Body of pancreas (tissue), 4 donors: ENCODE results near the gene ITPK1. TPM values are rescaled to one million over a fixed set of nuclear protein-coding genes. Genes with fewer than 3 reads are reported as not detected.

ENCODE experiments used
- ATAC-seq: fragments of 150-250 bp; one replicate; pipeline ENCODE4 v1.9.1; 2016
- DNase-seq, 4 donors: peaks; one replicate each; pipeline ENCODE4 v3.0.0-alpha.2; 2019
- H3K27ac ChIP-seq, 4 donors: fragments of 200-600 bp; sonication (generic); 1 replicate in 3 of 4; 2 replicates in 1 of 4; pipeline versions ENCODE4 v1.5.1 to v1.6.1; 2016 to 2019; ENCODE audit warnings: mild to moderate bottlenecking in 1 of 4, mixed read lengths in 1 of 4, moderate library complexity in 1 of 4
- H3K27me3 ChIP-seq, 2 donors: fragments of 200-600 bp; sonication (generic); one replicate each; pipeline ENCODE4 v1.6.0; 2016; ENCODE audit warnings: mild to moderate bottlenecking in 1 of 2
- H3K36me3 ChIP-seq, 2 donors: fragments of 200-600 bp; sonication (generic); replicated peaks in 1 of 2; 2 replicates each; pipeline ENCODE4 v1.5.1; 2016; ENCODE audit warnings: low read depth in 2 of 2; ENCODE audit not compliant: insufficient read depth in 1 of 2
- H3K4me1 ChIP-seq: fragments of 200-600 bp; sonication (generic); one replicate; pipeline ENCODE4 v1.6.0; 2016
- H3K4me3 ChIP-seq, 2 donors: fragments of 200-600 bp; sonication (generic); 1 replicate in 1 of 2; 2 replicates in 1 of 2; pipeline ENCODE4 v1.5.1; 2016 to 2019
- H3K9me3 ChIP-seq, 3 donors: fragments of 200-600 bp; sonication (generic); 1 replicate in 2 of 3; 2 replicates in 1 of 3; pipeline ENCODE4 v1.5.1; 2016
- CTCF ChIP-seq, 7 experiments: fragments of 450-650 bp in 4 of 7; fragments of 200-600 bp in 3 of 7; sonication (generic) in 3 of 7; IDR thresholded peaks; one replicate each; pipeline ENCODE4 v1.5.1; 2016 to 2019; ENCODE audit warnings: antibody characterized with exemption in 7 of 7
- POLR2A ChIP-seq, 3 donors: fragments of 450-650 bp; IDR thresholded peaks; one replicate each; pipeline ENCODE4 v1.6.1; 2016; ENCODE audit warnings: antibody characterized with exemption in 3 of 3, mild to moderate bottlenecking in 2 of 3
- WGBS, 2 donors: methylation state at CpG; one replicate each; pipeline ENCODE4 v1.1.5; 2017; 5-methylcytosine and 5-hydroxymethylcytosine counted together
- intact Hi-C: fragments of 100-400 bp; cut with DNase I; formaldehyde crosslinking; loops from one replicate; pipeline ENCODE4 v1.15.1; 2023
- total RNA-seq, 2 donors: library from RNA; depleted of rRNA; stranded (reverse); fragments of >200 nt; gene quantifications; one replicate each; pipeline ENCODE4 v1.1.0, GENCODE V29; 2016

Gene ITPK1
- total RNA-seq, 2 donors from 2014 or later: 30.1 to 32.6 TPM

- intact Hi-C loops: no loop called here
- H3K27ac ChIP-seq: no peak overlapping the region
Measured at GRCh38 chr14:92994942-92995341, 120.8 kb downstream of the ITPK1 start.

GRCh38 chr14:92994131-92994676 lies 121.5 kb downstream of the ITPK1 start:
- intact Hi-C loops: no loop called here
- Histone ChIP-seq H3K36me3 (no peaks in the 10 kb centered on the region), H3K4me1 (peaks cover 17% of the 10 kb centered on the region), H3K27ac (peak overlapping the region in 1 of 4 donors; percentile 46), H3K27me3 (no peaks in the 10 kb centered on the region), H3K9me3 (no peaks in the 10 kb centered on the region), H3K4me3 (no peak overlapping the region)
- no peak for DNase-seq
- WGBS, 2 donors: 93 to 95% methylated on average over 10 to 12 of the region's 12 CpGs
- TF ChIP-seq POLR2A (IDR thresholded peaks at IDR 0.05) (no peak), CTCF (IDR thresholded peaks at IDR 0.05) (no peak)
- ATAC-seq: no peak

More at GRCh38 chr14:92994942-92995341, 120.8 kb downstream of the ITPK1 start:
- WGBS, 2 donors: 94 to 98% methylated on average over 10 of the region's 11 CpGs
- Histone ChIP-seq H3K27me3 (no peaks in the 10 kb centered on the region), H3K36me3 (no peaks in the 10 kb centered on the region), H3K4me3 (no peak overlapping the region), H3K4me1 (peaks cover 17% of the 10 kb centered on the region), H3K9me3 (no peaks in the 10 kb centered on the region)
- ATAC-seq (no peak), DNase-seq (no peak)
- TF ChIP-seq CTCF (IDR thresholded peaks at IDR 0.05): no peak
- no peak for TF ChIP-seq POLR2A (IDR thresholded peaks at IDR 0.05)

- TF ChIP-seq CTCF (IDR thresholded peaks at IDR 0.05) (peak in 1 of 7 experiments; percentile 15), POLR2A (IDR thresholded peaks at IDR 0.05) (no peak)
- Histone ChIP-seq H3K27me3 (no peaks in the 10 kb centered on the region), H3K9me3 (no peaks in the 10 kb centered on the region), H3K27ac (peak overlapping the region; percentile 8 to 59 (median 33)), H3K36me3 (no peaks in the 10 kb centered on the region), H3K4me1 (peaks cover 17% of the 10 kb centered on the region), H3K4me3 (no peak overlapping the region)
- DNase-seq: peak; percentile 58 to 76 (median 68)
- 34 to 47% methylated on average over 6 to 9 of the region's 9 CpGs for WGBS, 2 donors
- ATAC-seq: peak; percentile 82
- intact Hi-C loops: no loop called here
Measured at GRCh38 chr14:92993302-92993701, 122.4 kb downstream of the ITPK1 start.

GRCh38 chr14:92991536-92991935 lies 124.2 kb downstream of the ITPK1 start:
- 94 to 97% methylated on average over 8 of the region's 8 CpGs for WGBS, 2 donors
- Histone ChIP-seq H3K9me3 (no peaks in the 10 kb centered on the region), H3K4me1 (peaks cover 26% of the 10 kb centered on the region), H3K4me3 (no peak overlapping the region), H3K36me3 (no peaks in the 10 kb centered on the region), H3K27ac (no peak overlapping the region), H3K27me3 (no peaks in the 10 kb centered on the region)
- TF ChIP-seq POLR2A (IDR thresholded peaks at IDR 0.05) (no peak), CTCF (IDR thresholded peaks at IDR 0.05) (no peak)
- intact Hi-C loops: no loop called here
- ATAC-seq (no peak), DNase-seq (no peak)
